ENCODE results near the gene GAS7. TPM values are rescaled to one million over a fixed set of nuclear protein-coding genes. Genes with fewer than 3 reads are reported as not detected.
A peak's percentile ranks its signal among the peaks of the same experiment; 100 is the strongest.

GAS7 gene
- total and polyA plus RNA-seq, 8 donors = 30.4 to 83.4 (median 40.1) TPM

GRCh38 chr17:10050597-10051101 is 147.8 kb downstream of the GAS7 start:
- DNase-seq (peak in 1 of 4 donors; percentile 63), ATAC-seq (peak; percentile 65)
- peaks cover 0 to 7% of the 10 kb centered on the region in 2 donors for H3K27me3 ChIP-seq
- no peak for TF ChIP-seq CTCF (IDR thresholded peaks at IDR 0.05)
- H3K36me3 ChIP-seq = no peaks in the 10 kb centered on the region
- intact Hi-C loops (cut with DNase I) = no loop called here
- no peak overlapping the region for H3K4me3 ChIP-seq
- peaks cover 5 to 35% of the 10 kb centered on the region in 2 donors for H3K4me1 ChIP-seq
- no peaks in the 10 kb centered on the region for H3K9me3 ChIP-seq
- H3K27ac ChIP-seq = peak overlapping the region in 1 of 2 donors; percentile 60

DNA sequence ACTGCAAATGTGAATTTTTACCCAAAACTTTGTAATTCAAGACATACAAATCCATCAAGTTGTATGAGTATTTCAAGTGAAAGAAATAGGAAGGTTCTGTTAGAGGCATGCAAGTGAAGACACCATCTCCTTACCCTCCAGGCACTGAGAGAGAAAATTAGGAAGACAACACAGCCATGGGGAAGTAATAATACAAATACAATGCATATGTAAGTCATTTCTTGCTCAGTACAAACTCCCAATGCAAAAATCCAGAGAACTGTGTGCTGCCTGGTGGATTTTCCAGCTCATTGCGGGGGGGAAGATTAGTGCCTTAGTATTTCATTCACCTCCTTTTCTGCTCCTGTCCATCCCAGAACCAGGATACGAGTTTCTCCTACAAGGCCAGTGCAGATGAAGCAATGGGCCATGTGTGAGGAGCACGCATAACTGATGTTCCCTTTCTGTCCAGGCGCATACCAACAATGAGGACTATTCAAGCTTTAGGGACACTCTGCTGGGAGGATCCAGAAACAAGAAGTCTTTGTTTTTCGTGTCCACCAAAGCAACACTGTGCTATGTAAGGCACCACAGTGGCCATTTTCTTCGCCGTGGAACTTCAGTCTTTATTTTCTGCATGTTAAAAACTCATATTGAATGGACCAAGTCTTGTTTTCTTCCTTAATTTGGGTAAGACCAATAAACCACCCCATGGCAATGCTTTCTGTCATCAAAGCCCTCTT is 149.6 kb downstream of the GAS7 start:
- no peak for TF ChIP-seq CTCF (IDR thresholded peaks at IDR 0.05)
- Histone ChIP-seq H3K27ac (no peak overlapping the region), H3K4me1 (peaks cover 5 to 35% of the 10 kb centered on the region in 2 donors), H3K27me3 (peaks cover 0 to 6% of the 10 kb centered on the region in 2 donors), H3K36me3 (no peaks in the 10 kb centered on the region), H3K9me3 (no peaks in the 10 kb centered on the region), H3K4me3 (no peak overlapping the region)
- ATAC-seq = no peak
- intact Hi-C loops (cut with DNase I) = no loop called here
- DNase-seq = no peak

GRCh38 chr17:10046786-10047785 is 151.3 kb downstream of the GAS7 start:
- Histone ChIP-seq H3K4me3 (no peak overlapping the region), H3K27me3 (peaks cover 0 to 6% of the 10 kb centered on the region in 2 donors), H3K27ac (no peak overlapping the region), H3K36me3 (no peaks in the 10 kb centered on the region), H3K9me3 (no peaks in the 10 kb centered on the region), H3K4me1 (peaks cover 5 to 35% of the 10 kb centered on the region in 2 donors)
- ATAC-seq (no peak), DNase-seq (no peak)
- TF ChIP-seq CTCF (IDR thresholded peaks at IDR 0.05) = no peak
- intact Hi-C loops (cut with DNase I) = no loop called here

DNA sequence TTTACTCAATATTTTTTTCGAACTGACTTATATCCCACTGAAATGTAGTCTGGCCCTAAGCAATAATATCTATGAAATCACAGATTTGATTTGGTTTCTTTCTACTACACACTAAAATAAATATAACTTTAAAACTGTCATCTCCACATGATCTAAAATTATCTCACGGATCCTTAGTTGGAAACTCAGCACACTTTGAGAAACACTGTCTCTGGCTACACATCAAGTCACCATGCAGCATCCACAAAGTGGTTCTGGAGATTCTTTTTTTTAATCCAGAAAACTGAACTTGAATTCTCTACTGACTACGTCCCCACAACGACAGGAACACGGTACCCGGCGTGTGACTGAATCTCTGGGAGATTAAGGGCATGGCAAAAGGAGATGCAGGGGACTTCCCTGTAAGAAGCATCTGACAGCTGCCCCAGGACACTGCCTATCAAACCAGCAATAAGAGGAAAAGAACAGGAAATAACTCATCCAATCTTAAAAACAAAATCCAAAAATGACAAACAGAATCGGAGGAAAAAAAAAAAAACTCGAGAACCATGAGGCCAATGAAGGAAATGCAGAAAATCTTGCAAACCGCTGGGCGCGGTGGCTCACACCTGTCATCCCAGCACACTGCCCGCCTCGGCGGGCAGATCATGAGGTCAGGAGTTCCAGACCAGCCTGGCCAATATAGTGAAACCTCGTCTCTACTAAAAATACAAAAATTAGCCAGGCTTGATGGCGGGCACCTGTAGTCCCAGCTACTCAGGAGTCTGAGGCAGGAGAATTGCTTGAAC is 152.3 kb downstream of the GAS7 start:
- no peaks in the 10 kb centered on the region for H3K36me3 ChIP-seq
- DNase-seq (no peak), ATAC-seq (no peak)
- no peak for TF ChIP-seq CTCF (IDR thresholded peaks at IDR 0.05)
- no peak overlapping the region for H3K4me3 ChIP-seq
- H3K9me3 ChIP-seq = no peaks in the 10 kb centered on the region
- intact Hi-C loops (cut with DNase I) = no loop called here
- H3K27ac ChIP-seq = no peak overlapping the region
- peaks cover 5 to 26% of the 10 kb centered on the region in 2 donors for H3K4me1 ChIP-seq
- peaks cover 0 to 6% of the 10 kb centered on the region in 2 donors for H3K27me3 ChIP-seq
